Common myeloid progenitor, CD34-positive (primary cell): Measurements from ENCODE around the gene AMY1C. TPM values are rescaled to one million over a fixed set of nuclear protein-coding genes. Genes with fewer than 3 reads are reported as not detected.
"Not testable (repeated sequence)": the region's sequence is repeated elsewhere in the genome, so short reads cannot be mapped to it uniquely, and the experiment has no call there.

ENCODE experiments used
- CTCF ChIA-PET: fragments of 350-600 bp; sonication (Branson Sonifier 250); formaldehyde crosslinking; loops from one replicate; lab custom pipeline; 2021; ENCODE audit warnings: antibody characterized with exemption; lab: Charles Lee
- POLR2A ChIA-PET: fragments of 350-600 bp; sonication (Branson Sonifier 250); formaldehyde crosslinking; loops from one replicate; lab custom pipeline; 2021; ENCODE audit warnings: antibody characterized with exemption; lab: Charles Lee
- DNase-seq, 3 donors: peaks; one replicate each; pipeline versions ENCODE4 v3.0.0 to v3.0.0-alpha.2; 2013
- H3K27ac ChIP-seq, 2 experiments: 1 replicate in 1 of 2; 2 replicates in 1 of 2; pipeline ENCODE4 v1.7.0; 2013; ENCODE audit warnings: inconsistent platforms in 2 of 2, low read length in 2 of 2, mild to moderate bottlenecking in 2 of 2, low read depth in 1 of 2, moderate library complexity in 1 of 2; ENCODE audit not compliant: severe bottlenecking in 2 of 2, insufficient read depth in 1 of 2, poor library complexity in 1 of 2
- H3K27me3 ChIP-seq, 5 experiments: replicated peaks in 2 of 5; 1 replicate in 3 of 5; 2 replicates in 2 of 5; pipeline versions ENCODE4 v1.6.1 to v1.7.0; 2013; ENCODE audit warnings: low read length in 4 of 5, mild to moderate bottlenecking in 2 of 5, moderate library complexity in 2 of 5, inconsistent platforms in 1 of 5; ENCODE audit not compliant: insufficient read depth in 5 of 5, control insufficient read depth in 4 of 5
- H3K36me3 ChIP-seq, 4 experiments: 1 replicate in 2 of 4; 2 replicates in 2 of 4; pipeline versions ENCODE4 v1.6.1 to v1.7.0; 2013; ENCODE audit warnings: low read length in 3 of 4, control low read depth in 1 of 4, mild to moderate bottlenecking in 1 of 4; ENCODE audit not compliant: control insufficient read depth in 4 of 4, insufficient read depth in 4 of 4
- H3K4me1 ChIP-seq, 4 experiments: 1 replicate in 3 of 4; 2 replicates in 1 of 4; pipeline versions ENCODE4 v1.6.1 to v1.7.1; 2013; ENCODE audit warnings: low read length in 3 of 4, mild to moderate bottlenecking in 3 of 4, control low read depth in 1 of 4, inconsistent platforms in 1 of 4, moderate library complexity in 1 of 4; ENCODE audit not compliant: control insufficient read depth in 4 of 4, insufficient read depth in 4 of 4; ENCODE audit errors: control extremely low read depth in 1 of 4
- H3K4me3 ChIP-seq, 7 experiments: 1 replicate in 4 of 7; 2 replicates in 3 of 7; pipeline versions ENCODE4 v1.5.1 to v1.7.0; 2013; ENCODE audit warnings: mild to moderate bottlenecking in 7 of 7, low read length in 6 of 7, moderate library complexity in 6 of 7, inconsistent platforms in 2 of 7, low read depth in 2 of 7, control low read depth in 1 of 7; ENCODE audit not compliant: insufficient read depth in 4 of 7, control insufficient read depth in 1 of 7; ENCODE audit errors: extremely low read depth in 1 of 7
- H3K9me3 ChIP-seq, 5 experiments: 1 replicate in 4 of 5; 2 replicates in 1 of 5; pipeline versions ENCODE4 v1.6.1 to v1.7.1; 2013; ENCODE audit warnings: low read length in 4 of 5, mild to moderate bottlenecking in 2 of 5, inconsistent platforms in 1 of 5, low read depth in 1 of 5, moderate library complexity in 1 of 5; ENCODE audit not compliant: control insufficient read depth in 4 of 5, insufficient read depth in 2 of 5; ENCODE audit errors: control extremely low read depth in 1 of 5
- WGBS: methylation state at CpG from one replicate; pipeline ENCODE4 v1.1.5; 2013; ENCODE audit not compliant: insufficient coverage; 5-methylcytosine and 5-hydroxymethylcytosine counted together
- polyA plus RNA-seq: library from polyadenylated mRNA; unstranded; fragments of 120-200 nt; gene quantifications from one replicate; pipeline ENCODE4 v1.2.1, GENCODE V29; 2013

The AMY1C gene
- not detected for polyA plus RNA-seq

DNA sequence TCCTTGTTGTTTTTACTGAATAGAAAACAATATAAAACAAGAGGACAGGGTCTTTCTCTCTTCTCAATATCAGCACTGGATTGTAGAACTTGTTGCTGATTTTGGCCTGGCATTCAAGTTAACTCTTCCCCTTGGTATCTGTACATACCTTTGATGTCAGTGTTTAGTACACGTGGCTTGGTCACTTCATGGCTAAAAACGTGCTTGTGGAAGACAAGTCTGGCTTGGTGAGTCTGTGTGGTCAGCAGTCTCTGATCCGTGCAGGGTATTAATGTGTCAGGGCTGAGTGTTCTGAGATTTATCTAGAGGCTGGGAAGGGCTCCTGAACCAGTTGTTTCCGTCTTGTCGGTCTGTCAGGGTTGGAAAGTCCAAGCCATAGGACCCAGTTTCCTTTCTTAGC, at the start of gene AMY1C:
Gene AMY1C, plus strand, starts transcription at position 301 of the 400 bp plus-strand sequence. CDS start 572 bp downstream, outside the sequence.
- CTCF ChIA-PET, H3K4me3 ChIP-seq, H3K36me3 ChIP-seq, H3K4me1 ChIP-seq, H3K27me3 ChIP-seq, POLR2A ChIA-PET, H3K9me3 ChIP-seq, H3K27ac ChIP-seq, DNase-seq: not testable (repeated sequence)
- no CpG with 5 or more reads among the region's 5 CpGs for WGBS

DNA sequence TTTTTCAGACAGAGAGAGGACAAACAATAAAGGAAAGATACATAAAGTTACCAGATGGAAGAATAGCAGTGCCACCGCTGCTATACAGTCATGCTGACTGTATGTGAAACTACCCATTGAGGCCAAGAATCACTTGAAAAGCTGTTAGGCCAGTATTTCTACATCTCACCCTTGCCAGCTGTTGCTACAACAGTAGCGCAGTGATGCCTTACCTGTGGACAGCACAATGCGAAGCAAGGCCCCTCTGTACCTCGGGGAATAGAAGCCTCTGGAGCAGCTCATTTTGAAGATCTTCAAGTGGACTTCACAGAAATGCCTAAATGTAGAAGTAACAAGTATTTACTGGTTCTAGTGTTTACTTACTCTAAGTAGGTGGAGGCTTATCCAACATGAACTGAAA, 49.0 kb upstream of the AMY1C start:
- H3K36me3 ChIP-seq, H3K27me3 ChIP-seq, H3K9me3 ChIP-seq, CTCF ChIA-PET, H3K4me1 ChIP-seq, POLR2A ChIA-PET, DNase-seq, H3K4me3 ChIP-seq, H3K27ac ChIP-seq: not testable (repeated sequence)
- no CpG with 5 or more reads among the region's 4 CpGs for WGBS

DNA sequence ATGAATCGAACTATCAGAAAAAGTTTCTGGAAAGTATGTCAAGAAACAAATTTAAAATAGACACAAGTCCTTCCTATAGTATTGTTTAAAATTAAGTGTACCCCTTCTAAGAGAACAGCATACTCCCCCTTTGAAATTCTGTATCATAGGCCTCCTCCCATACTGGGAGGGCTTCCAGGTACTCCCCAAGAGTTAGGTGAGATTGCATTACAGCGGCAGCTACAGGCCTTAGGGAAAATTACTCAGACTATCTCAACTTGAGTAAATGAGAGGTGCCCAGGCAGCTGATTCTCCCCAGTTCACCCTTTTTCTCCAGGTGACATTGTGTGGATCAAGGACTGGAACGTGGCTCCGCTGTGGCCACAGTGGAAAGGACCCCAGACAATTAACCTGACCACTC, 48.4 kb upstream of the AMY1C start:
- H3K27ac ChIP-seq, H3K9me3 ChIP-seq, CTCF ChIA-PET, DNase-seq, POLR2A ChIA-PET, H3K36me3 ChIP-seq, H3K4me1 ChIP-seq, H3K4me3 ChIP-seq, H3K27me3 ChIP-seq: not testable (repeated sequence)
- WGBS: no CpG with 5 or more reads among the region's 4 CpGs

DNA sequence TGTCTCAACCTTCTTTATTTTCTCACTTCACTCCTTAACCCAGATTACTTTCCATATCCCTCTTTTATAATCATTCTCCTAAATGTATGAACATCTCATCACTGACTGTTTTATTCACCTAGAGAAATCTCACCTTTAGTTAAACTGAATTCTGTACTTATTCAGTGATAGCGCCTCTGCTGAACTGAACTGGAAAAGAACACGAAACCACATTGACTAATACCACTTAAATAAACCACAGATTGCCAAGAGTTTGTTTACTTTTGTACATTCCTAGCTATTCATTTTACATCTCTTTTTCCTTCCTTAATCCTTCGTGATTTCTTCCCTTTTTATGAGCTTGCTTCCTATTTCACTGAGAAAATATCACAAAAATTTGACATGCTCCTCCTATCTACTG, 42.0 kb upstream of the AMY1C start:
- CTCF ChIA-PET, H3K9me3 ChIP-seq, H3K27me3 ChIP-seq, H3K4me3 ChIP-seq, H3K36me3 ChIP-seq, DNase-seq, H3K4me1 ChIP-seq, H3K27ac ChIP-seq, POLR2A ChIA-PET: not testable (repeated sequence)
- no CpG with 5 or more reads among the region's 3 CpGs for WGBS

DNA sequence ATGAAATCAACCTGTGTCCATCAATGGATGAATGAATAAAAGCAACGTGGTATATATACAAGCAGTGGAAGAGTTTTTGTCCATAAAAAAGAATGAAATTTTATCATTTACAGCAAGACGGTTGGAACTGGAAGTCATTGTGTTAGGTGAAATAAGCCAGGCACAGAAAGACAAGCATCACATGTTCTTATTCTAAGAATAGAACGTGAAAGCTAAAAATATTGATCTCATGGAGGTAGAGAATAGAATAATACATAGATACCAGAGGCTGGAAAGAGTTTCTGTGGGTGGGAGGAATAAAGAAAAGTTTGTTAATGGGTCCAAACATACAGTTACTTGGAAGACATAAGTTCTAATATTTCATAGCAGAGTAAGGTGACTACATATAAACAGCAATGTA, 39.3 kb upstream of the AMY1C start:
- H3K36me3 ChIP-seq, H3K4me1 ChIP-seq, POLR2A ChIA-PET, H3K4me3 ChIP-seq, CTCF ChIA-PET, H3K27ac ChIP-seq, H3K9me3 ChIP-seq, DNase-seq, H3K27me3 ChIP-seq: not testable (repeated sequence)
- WGBS: no CpG with 5 or more reads among the region's 3 CpGs

DNA sequence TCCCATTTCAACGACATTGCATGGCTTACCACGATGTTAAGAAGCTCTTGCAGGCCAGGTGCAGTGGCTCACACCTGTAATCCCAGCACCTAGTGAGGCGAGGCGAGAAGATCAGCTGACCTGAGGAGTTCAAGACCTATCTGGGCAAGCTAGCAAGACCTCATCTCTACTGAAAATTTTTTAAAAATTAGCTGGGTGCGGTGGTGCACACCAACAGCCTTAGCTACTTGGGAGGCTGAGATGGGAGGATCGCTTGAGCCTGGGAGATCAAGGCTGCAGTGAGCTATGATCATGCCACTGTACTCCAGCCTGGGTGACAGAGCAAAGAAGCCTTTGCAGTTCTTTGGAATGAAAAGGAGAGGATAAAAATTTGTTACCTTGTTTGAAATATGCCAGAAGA, 32.3 kb upstream of the AMY1C start:
- H3K4me1 ChIP-seq, CTCF ChIA-PET, H3K4me3 ChIP-seq, POLR2A ChIA-PET, H3K36me3 ChIP-seq, DNase-seq, H3K9me3 ChIP-seq, H3K27me3 ChIP-seq, H3K27ac ChIP-seq: not testable (repeated sequence)
- WGBS: no CpG with 5 or more reads among the region's 6 CpGs

DNA sequence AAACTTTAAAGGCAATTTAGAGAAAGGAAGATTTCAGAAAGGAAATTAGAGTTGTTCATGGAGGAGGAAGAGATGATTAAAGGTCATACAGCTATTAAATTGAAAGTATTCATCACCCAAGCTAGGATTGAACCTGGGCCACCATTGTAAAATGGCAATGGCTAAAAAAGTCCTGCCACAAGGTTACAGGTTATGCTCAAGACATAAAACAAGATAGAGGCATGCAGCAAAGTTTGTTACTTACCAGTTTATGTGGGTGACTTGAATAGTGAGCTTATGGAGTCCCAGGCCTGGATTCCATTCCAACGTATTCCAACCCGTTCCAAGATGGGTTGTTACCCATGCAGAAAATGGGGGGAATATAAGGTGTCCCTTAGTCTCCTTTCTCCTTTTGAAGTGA, 28.2 kb upstream of the AMY1C start:
- H3K4me1 ChIP-seq, H3K27me3 ChIP-seq, H3K4me3 ChIP-seq, H3K27ac ChIP-seq, CTCF ChIA-PET, H3K9me3 ChIP-seq, DNase-seq, H3K36me3 ChIP-seq, POLR2A ChIA-PET: not testable (repeated sequence)
- WGBS: no CpG with 5 or more reads among the region's 2 CpGs
